Astrocyte (in vitro differentiated cells and primary cell): ENCODE results near the gene USP25.

Experiments used
- CTCF ChIP-seq: IDR thresholded peaks from 2 replicates; pipeline ENCODE4 v1.5.1; 2011; ENCODE audit warnings: low read depth, mild to moderate bottlenecking, inconsistent platforms, low read length, moderate library complexity; ENCODE audit not compliant: insufficient read depth
- EZH2 ChIP-seq: IDR thresholded peaks from 2 replicates; pipeline ENCODE4 v1.6.1; 2012; ENCODE audit warnings: mild to moderate bottlenecking, low read length, inconsistent platforms; ENCODE audit not compliant: insufficient read depth

GRCh38 chr21:15768045-15768601 lies 38.3 kb downstream of the USP25 start:
- TF ChIP-seq CTCF, result no peak
- no peak for TF ChIP-seq EZH2
